Hepatocyte (in vitro differentiated cells): ENCODE results near the gene DAB1.

Experiments used
- CTCF ChIP-seq: fragments of 200-600 bp; sonication (generic); IDR thresholded peaks from 2 replicates; pipeline ENCODE4 v1.5.1; 2016; ENCODE audit warnings: antibody characterized with exemption, mild to moderate bottlenecking; ENCODE audit not compliant: poor library complexity
- EZH2 ChIP-seq: fragments of 200-600 bp; sonication (generic); IDR thresholded peaks from 2 replicates; pipeline ENCODE4 v1.6.1; 2016; ENCODE audit warnings: antibody characterized with exemption, mild to moderate bottlenecking, borderline replicate concordance
- EZH2phosphoT487 ChIP-seq: fragments of 200-600 bp; sonication (generic); IDR thresholded peaks from one replicate; pipeline ENCODE4 v1.6.1; 2018; ENCODE audit warnings: antibody characterized with exemption, mild to moderate bottlenecking, low read depth, moderate library complexity; ENCODE audit not compliant: unreplicated experiment, severe bottlenecking

GRCh38 chr1:57036641-57037579, 386.9 kb downstream of the DAB1 start:
- no peak for TF ChIP-seq CTCF
- TF ChIP-seq EZH2 = no peak
- TF ChIP-seq EZH2phosphoT487 = no peak
